GM21576 (cell line): Measurements from ENCODE around the gene MPL.

Experiments used
- ATAC-seq: cut with Tn5 transposase; IDR thresholded peaks from one replicate; pipeline ENCODE4 v1.9.1; 2021; ENCODE audit warnings: mild to moderate bottlenecking, moderate library complexity; ENCODE audit not compliant: unreplicated experiment

Gene MPL

GRCh38 chr1:43337588-43337987 lies at the start of gene MPL:
Gene MPL (plus strand): TSS chr1:43337818. CDS start chr1:43337849, 31 bp downstream.
- ATAC-seq, result no peak

- no peak for ATAC-seq
Observed at GRCh38 chr1:43288058-43288784, 49.4 kb upstream of the MPL start.

GRCh38 chr1:43288785-43289706 lies 48.6 kb upstream of the MPL start:
- no peak for ATAC-seq

- ATAC-seq, result no peak
Observed at GRCh38 chr1:43292216-43292615, 45.4 kb upstream of the MPL start.

GRCh38 chr1:43292679-43293078 lies 44.9 kb upstream of the MPL start:
- ATAC-seq, result no peak

GRCh38 chr1:43293176-43293575 lies 44.4 kb upstream of the MPL start:
- ATAC-seq, result no peak

- no peak for ATAC-seq
Observed at GRCh38 chr1:43293896-43294760, 43.5 kb upstream of the MPL start.

GRCh38 chr1:43294761-43295160 lies 42.9 kb upstream of the MPL start:
- ATAC-seq, result no peak

- ATAC-seq, result no peak
Observed at GRCh38 chr1:43296207-43296606, 41.4 kb upstream of the MPL start.

GRCh38 chr1:43298055-43298454 lies 39.6 kb upstream of the MPL start:
- no peak for ATAC-seq

- no peak for ATAC-seq
Observed at GRCh38 chr1:43299101-43299500, 38.5 kb upstream of the MPL start.

GRCh38 chr1:43300378-43301094 lies 37.1 kb upstream of the MPL start, which contains the start of gene TIE1:
Gene TIE1 (plus strand): TSS chr1:43300982. CDS start chr1:43301072, 90 bp downstream.
- ATAC-seq, result no peak

GRCh38 chr1:43302201-43302600 lies 35.4 kb upstream of the MPL start:
- no peak for ATAC-seq

GRCh38 chr1:43302721-43303470 lies 34.7 kb upstream of the MPL start:
- no peak for ATAC-seq

- no peak for ATAC-seq
Observed at GRCh38 chr1:43303471-43304313, 33.9 kb upstream of the MPL start.

- no peak for ATAC-seq
Observed at GRCh38 chr1:43304314-43304681, 33.3 kb upstream of the MPL start.

- no peak for ATAC-seq
Observed at GRCh38 chr1:43304771-43305300, 32.8 kb upstream of the MPL start.

GRCh38 chr1:43305461-43305860 lies 32.2 kb upstream of the MPL start:
- ATAC-seq, result no peak
